Gastroesophageal sphincter (tissue), 4 donors: ENCODE results near the gene ZMIZ2. TPM values are rescaled to one million over a fixed set of nuclear protein-coding genes. Genes with fewer than 3 reads are reported as not detected.
"Not testable (repeated sequence)": the region's sequence is repeated elsewhere in the genome, so short reads cannot be mapped to it uniquely, and the experiment has no call there.

Experiments used
- ATAC-seq: fragments of 150-250 bp; one replicate; pipeline ENCODE4 v1.9.1; 2016; ENCODE audit warnings: mild to moderate bottlenecking, moderate library complexity
- H3K27ac ChIP-seq, 4 donors: fragments of 200-600 bp; sonication (generic) in 3 of 4; 1 replicate in 3 of 4; 2 replicates in 1 of 4; pipeline ENCODE4 v1.5.1; 2016 to 2019
- H3K27me3 ChIP-seq: fragments of 200-600 bp; sonication (generic); one replicate; pipeline ENCODE4 v1.5.1; 2019
- H3K36me3 ChIP-seq, 2 donors: fragments of 200-600 bp; sonication (generic); one replicate each; pipeline ENCODE4 v1.5.1; 2019; ENCODE audit warnings: control low read depth in 1 of 2
- H3K4me1 ChIP-seq, 3 donors: fragments of 200-600 bp; sonication (generic); 1 replicate in 2 of 3; 2 replicates in 1 of 3; pipeline ENCODE4 v1.5.1; 2016 to 2019; ENCODE audit warnings: control low read depth in 2 of 3
- H3K4me3 ChIP-seq, 2 donors: fragments of 200-600 bp; sonication (generic); one replicate each; pipeline ENCODE4 v1.5.1; 2019; ENCODE audit warnings: mild to moderate bottlenecking in 1 of 2, moderate library complexity in 1 of 2
- H3K9me3 ChIP-seq, 3 donors: fragments of 200-600 bp; sonication (generic); one replicate each; pipeline ENCODE4 v1.5.1; 2017 to 2019; ENCODE audit warnings: control low read depth in 2 of 3
- EP300 ChIP-seq: sonication (generic); formaldehyde crosslinking; IDR thresholded peaks from one replicate; pipeline ENCODE4 v1.6.1; 2017; ENCODE audit warnings: antibody characterized with exemption, mild to moderate bottlenecking
- POLR2A ChIP-seq, 2 donors: fragments of 450-650 bp; IDR thresholded peaks; one replicate each; pipeline ENCODE4 v1.6.1; 2017; ENCODE audit warnings: antibody characterized with exemption in 2 of 2, mild to moderate bottlenecking in 2 of 2, moderate library complexity in 1 of 2
- POLR2AphosphoS5 ChIP-seq: sonication (generic); formaldehyde crosslinking; IDR thresholded peaks from one replicate; pipeline ENCODE4 v1.6.1; 2017; ENCODE audit warnings: antibody characterized with exemption
- whole genome bisulfite sequencing, 2 donors: methylation state at CpG; one replicate each; pipeline ENCODE4 v1.1.5; 2018; ENCODE audit warnings: low coverage in 1 of 2; 5-methylcytosine and 5-hydroxymethylcytosine counted together
- total RNA-seq, 4 donors: library from RNA; depleted of rRNA; stranded (reverse); fragments of >200 nt; gene quantifications; one replicate each; pipeline ENCODE4 v1.1.0, GENCODE V29; 2016
- TF ChIP-seq, protein P1 (sequence below), 4 experiments: fragments of 200-600 bp in 2 of 4; fragments of 450-650 bp in 2 of 4; sonication (generic) in 1 of 4; IDR thresholded peaks; one replicate each; pipeline ENCODE4 v1.5.1; 2017 to 2019; ENCODE audit warnings: antibody characterized with exemption in 4 of 4, mild to moderate bottlenecking in 2 of 4, moderate library complexity in 2 of 4

Gene ZMIZ2
- total RNA-seq, 4 donors from 2014 or later: 12.7 to 28.0 (median 20.5) TPM

- TF ChIP-seq EP300 (no peak), POLR2AphosphoS5 (no peak), POLR2A (IDR thresholded peaks at IDR 0.05) (no peak)
- TF ChIP-seq, protein P1, sequence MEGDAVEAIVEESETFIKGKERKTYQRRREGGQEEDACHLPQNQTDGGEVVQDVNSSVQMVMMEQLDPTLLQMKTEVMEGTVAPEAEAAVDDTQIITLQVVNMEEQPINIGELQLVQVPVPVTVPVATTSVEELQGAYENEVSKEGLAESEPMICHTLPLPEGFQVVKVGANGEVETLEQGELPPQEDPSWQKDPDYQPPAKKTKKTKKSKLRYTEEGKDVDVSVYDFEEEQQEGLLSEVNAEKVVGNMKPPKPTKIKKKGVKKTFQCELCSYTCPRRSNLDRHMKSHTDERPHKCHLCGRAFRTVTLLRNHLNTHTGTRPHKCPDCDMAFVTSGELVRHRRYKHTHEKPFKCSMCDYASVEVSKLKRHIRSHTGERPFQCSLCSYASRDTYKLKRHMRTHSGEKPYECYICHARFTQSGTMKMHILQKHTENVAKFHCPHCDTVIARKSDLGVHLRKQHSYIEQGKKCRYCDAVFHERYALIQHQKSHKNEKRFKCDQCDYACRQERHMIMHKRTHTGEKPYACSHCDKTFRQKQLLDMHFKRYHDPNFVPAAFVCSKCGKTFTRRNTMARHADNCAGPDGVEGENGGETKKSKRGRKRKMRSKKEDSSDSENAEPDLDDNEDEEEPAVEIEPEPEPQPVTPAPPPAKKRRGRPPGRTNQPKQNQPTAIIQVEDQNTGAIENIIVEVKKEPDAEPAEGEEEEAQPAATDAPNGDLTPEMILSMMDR (IDR thresholded peaks at IDR 0.05): no peak
- Histone ChIP-seq H3K4me1 (no peaks in the 10 kb centered on the region), H3K27me3 (no peaks in the 10 kb centered on the region), H3K36me3 (no peaks in the 10 kb centered on the region), H3K4me3 (no peak overlapping the region), H3K9me3 (no peaks in the 10 kb centered on the region), H3K27ac (no peak overlapping the region)
- ATAC-seq: no peak
- 93 to 100% methylated on average over 1 to 2 of the region's 3 CpGs for WGBS, 2 donors
Observed at GRCh38 chr7:44776211-44776610, 27.6 kb downstream of the ZMIZ2 start.

DNA sequence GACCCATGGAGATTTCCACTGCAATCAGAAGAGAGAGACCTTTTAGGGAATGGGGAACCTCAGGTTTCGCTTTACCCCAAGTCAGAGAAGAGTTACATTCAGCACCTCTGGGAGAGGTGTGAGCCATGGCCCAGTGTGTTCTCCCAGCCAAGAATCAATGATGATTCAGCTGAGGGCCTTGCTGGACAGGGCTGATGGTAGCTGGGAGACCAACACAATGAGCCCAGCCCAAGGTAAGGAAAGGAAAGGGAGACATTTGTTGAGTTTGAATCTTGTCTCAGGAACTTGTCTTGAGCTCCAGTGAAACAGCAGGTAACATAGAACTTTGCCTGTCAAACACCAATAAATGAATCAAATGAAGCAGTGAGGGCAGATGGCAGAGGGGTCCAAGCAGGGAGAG is 33.8 kb downstream of the ZMIZ2 start:
- no peak for ATAC-seq
- Histone ChIP-seq H3K9me3 (peaks cover 0 to 8% (median 0%) of the 10 kb centered on the region in 3 donors), H3K27me3 (no peaks in the 10 kb centered on the region), H3K36me3 (no peaks in the 10 kb centered on the region), H3K4me1 (no peaks in the 10 kb centered on the region), H3K27ac (no peak overlapping the region), H3K4me3 (no peak overlapping the region)
- TF ChIP-seq, protein P1 (IDR thresholded peaks at IDR 0.05): no peak
- TF ChIP-seq EP300 (no peak), POLR2AphosphoS5 (no peak), POLR2A (IDR thresholded peaks at IDR 0.05) (no peak)
- 86% methylated on average over 1 of the region's 1 CpG; no CpG with 5 or more reads in 1 of the 2 donors for WGBS, 2 donors

DNA sequence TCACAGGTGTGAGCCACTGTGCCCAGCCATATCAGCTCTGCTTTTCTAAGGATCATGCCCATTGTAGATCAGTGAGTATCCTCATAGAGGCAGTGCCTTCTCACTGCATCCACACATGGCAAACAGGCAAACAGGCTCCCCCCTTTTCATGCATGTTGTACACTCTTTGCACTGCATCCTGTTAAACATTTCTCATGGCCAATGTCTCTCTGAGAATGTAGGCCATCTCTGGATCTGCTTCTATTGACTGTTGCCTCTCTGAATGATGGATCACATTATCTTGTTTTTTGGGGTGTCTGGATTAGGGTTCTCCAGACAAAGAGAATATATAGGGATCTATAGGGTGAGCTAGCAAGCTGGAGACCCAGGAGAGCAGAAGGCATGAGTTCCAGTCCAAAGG is 34.8 kb downstream of the ZMIZ2 start:
- Histone ChIP-seq H3K4me3 (no peak overlapping the region), H3K27ac (no peak overlapping the region), H3K36me3 (no peaks in the 10 kb centered on the region), H3K9me3 (peaks cover 0 to 8% (median 0%) of the 10 kb centered on the region in 3 donors), H3K4me1 (no peaks in the 10 kb centered on the region), H3K27me3 (no peaks in the 10 kb centered on the region)
- TF ChIP-seq EP300 (no peak), POLR2A (IDR thresholded peaks at IDR 0.05) (no peak), POLR2AphosphoS5 (no peak)
- TF ChIP-seq, protein P1 (IDR thresholded peaks at IDR 0.05): no peak
- no peak for ATAC-seq

DNA sequence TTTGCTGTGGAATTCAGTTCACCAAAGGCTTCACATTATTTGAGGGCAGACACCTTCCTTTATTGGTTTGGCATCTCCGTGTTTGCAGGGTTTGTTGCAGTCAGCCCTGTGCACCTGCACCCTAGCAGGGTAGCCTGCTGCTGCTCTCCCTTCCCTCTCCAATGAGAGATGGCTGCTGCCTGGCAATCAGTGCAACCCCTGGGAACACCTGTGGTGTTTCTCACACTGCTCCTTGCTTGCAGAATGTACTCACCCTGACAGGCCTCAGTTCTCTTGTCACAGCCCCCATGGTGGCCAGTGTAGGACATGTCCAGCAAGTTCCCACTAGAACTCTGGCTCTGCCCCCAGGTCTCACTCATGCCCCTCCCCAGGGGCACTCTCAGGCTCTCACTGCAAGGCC is 35.7 kb downstream of the ZMIZ2 start:
- Histone ChIP-seq H3K4me1 (no peaks in the 10 kb centered on the region), H3K4me3 (no peak overlapping the region), H3K27ac (no peak overlapping the region), H3K27me3 (no peaks in the 10 kb centered on the region), H3K9me3 (peaks cover 0 to 8% (median 0%) of the 10 kb centered on the region in 3 donors), H3K36me3 (no peaks in the 10 kb centered on the region)
- no peak for ATAC-seq
- WGBS, 2 donors: 100% methylated on average over 1 of the region's 1 CpG; no CpG with 5 or more reads in 1 of the 2 donors
- TF ChIP-seq POLR2A (IDR thresholded peaks at IDR 0.05) (no peak), POLR2AphosphoS5 (no peak), EP300 (no peak)
- TF ChIP-seq, protein P1 (IDR thresholded peaks at IDR 0.05): no peak

- ATAC-seq, H3K4me1 ChIP-seq, H3K27ac ChIP-seq, H3K27me3 ChIP-seq, H3K36me3 ChIP-seq, H3K4me3 ChIP-seq, H3K9me3 ChIP-seq: not testable (repeated sequence)
- 96 to 100% methylated on average over 2 to 3 of the region's 3 CpGs for WGBS, 2 donors
Observed at GRCh38 chr7:44785218-44785617, 36.6 kb downstream of the ZMIZ2 start.
